Smooth muscle cell (in vitro differentiated cells): Measurements from ENCODE around the gene TH. TPM values are rescaled to one million over a fixed set of nuclear protein-coding genes. Genes with fewer than 3 reads are reported as not detected.

Experiments used
- DNase-seq: peaks from one replicate; lab custom pipeline; 2025; ENCODE audit not compliant: unreplicated experiment; lab: John Stamatoyannopoulos, UW
- H2AFZ ChIP-seq: fragments of 200-600 bp; sonication (generic); 2 replicates; pipeline ENCODE4 v1.6.0; 2016; ENCODE audit warnings: antibody characterized with exemption, low read depth, mild to moderate bottlenecking
- H3F3A ChIP-seq: fragments of 200-600 bp; sonication (generic); 2 replicates; pipeline ENCODE4 v1.6.0; 2017; ENCODE audit warnings: antibody characterized with exemption, low read depth
- H3K27ac ChIP-seq: fragments of 200-600 bp; sonication (generic); 2 replicates; pipeline ENCODE4 v1.5.1; 2016; ENCODE audit warnings: low read depth, mild to moderate bottlenecking
- H3K27me3 ChIP-seq: fragments of 200-600 bp; sonication (generic); 2 replicates; pipeline ENCODE4 v1.6.1; 2016; ENCODE audit warnings: low read depth, mild to moderate bottlenecking
- H3K36me3 ChIP-seq: fragments of 200-600 bp; sonication (generic); 2 replicates; pipeline ENCODE4 v1.5.1; 2016; ENCODE audit warnings: low read depth
- H3K4me1 ChIP-seq: fragments of 200-600 bp; sonication (generic); 2 replicates; pipeline ENCODE4 v1.5.1; 2016; ENCODE audit warnings: low read depth
- H3K4me2 ChIP-seq: fragments of 200-600 bp; sonication (generic); 2 replicates; pipeline ENCODE4 v1.6.0; 2016; ENCODE audit warnings: mild to moderate bottlenecking
- H3K4me3 ChIP-seq: fragments of 200-600 bp; sonication (generic); 2 replicates; pipeline ENCODE4 v1.5.1; 2016; ENCODE audit warnings: mild to moderate bottlenecking
- H3K79me2 ChIP-seq: fragments of 200-600 bp; sonication (generic); 2 replicates; pipeline ENCODE4 v1.6.0; 2016; ENCODE audit warnings: low read depth, mild to moderate bottlenecking
- H3K9ac ChIP-seq: fragments of 200-600 bp; sonication (generic); 2 replicates; pipeline ENCODE4 v1.6.0; 2016; ENCODE audit warnings: low read depth
- H3K9me3 ChIP-seq: fragments of 200-600 bp; sonication (generic); replicated peaks from 2 replicates; pipeline ENCODE4 v1.5.1; 2016; ENCODE audit warnings: low read depth
- H4K20me1 ChIP-seq: fragments of 200-600 bp; sonication (generic); 2 replicates; pipeline ENCODE4 v1.6.0; 2016; ENCODE audit warnings: low read depth
- CTCF ChIP-seq: fragments of 200-600 bp; sonication (generic); IDR thresholded peaks from 2 replicates; pipeline ENCODE4 v1.5.1; 2017; ENCODE audit warnings: borderline replicate concordance, mild to moderate bottlenecking, antibody characterized with exemption; ENCODE audit not compliant: insufficient read depth, poor library complexity, severe bottlenecking
- WGBS: methylation state at CpG from one replicate; pipeline ENCODE4 v1.1.7; 2016; ENCODE audit warnings: low lambda C conversion rate; 5-methylcytosine and 5-hydroxymethylcytosine counted together
- polyA plus RNA-seq: library from polyadenylated mRNA; unstranded; fragments of >200 nt; fragmentation: Nextera tagmentation; extraction: Ambion mirVana; gene quantifications from 2 replicates; pipeline ENCODE4 v1.2.1, GENCODE V29; 2016
- total RNA-seq: library from RNA; depleted of rRNA; stranded (reverse); fragments of >200 nt; gene quantifications from 2 replicates; pipeline ENCODE4 v1.2.3, GENCODE V29; 2014

Gene TH
- total and polyA plus RNA-seq, 2 experiments from 2014 or later: not detected

- no peaks in the 10 kb centered on the region for H3F3A ChIP-seq
- no peak for DNase-seq
- no peak overlapping the region for H3K4me2 ChIP-seq
- H3K36me3 ChIP-seq: no peaks in the 10 kb centered on the region
- H3K9ac ChIP-seq: no peak overlapping the region
- H3K4me3 ChIP-seq: no peak overlapping the region
- H3K27me3 ChIP-seq: no peaks in the 10 kb centered on the region
- no peak overlapping the region for H2AFZ ChIP-seq
- H3K27ac ChIP-seq: no peak overlapping the region
- 96% methylated on average over 9 of the region's 11 CpGs for WGBS
- H3K79me2 ChIP-seq: peaks cover 23% of the 10 kb centered on the region
- TF ChIP-seq CTCF: no peak
- H4K20me1 ChIP-seq: peaks cover 3% of the 10 kb centered on the region
- no peaks in the 10 kb centered on the region for H3K9me3 ChIP-seq
- H3K4me1 ChIP-seq: peaks cover 33% of the 10 kb centered on the region
These were observed 24.2 kb downstream of the TH start for GRCh38 chr11:2147391-2147790.

GRCh38 chr11:2146051-2146450, 25.6 kb downstream of the TH start:
- TF ChIP-seq CTCF: no peak
- no peak overlapping the region for H3K9ac ChIP-seq
- H4K20me1 ChIP-seq: peaks cover 3% of the 10 kb centered on the region
- H2AFZ ChIP-seq: no peak overlapping the region
- no peaks in the 10 kb centered on the region for H3K36me3 ChIP-seq
- H3K4me1 ChIP-seq: peaks cover 35% of the 10 kb centered on the region
- WGBS: 83% methylated on average over 19 of the region's 19 CpGs
- H3K4me3 ChIP-seq: no peak overlapping the region
- peaks cover 35% of the 10 kb centered on the region for H3K79me2 ChIP-seq
- no peak overlapping the region for H3K27ac ChIP-seq
- H3K4me2 ChIP-seq: no peak overlapping the region
- H3K9me3 ChIP-seq: no peaks in the 10 kb centered on the region
- H3F3A ChIP-seq: no peaks in the 10 kb centered on the region
- no peak for DNase-seq
- no peaks in the 10 kb centered on the region for H3K27me3 ChIP-seq

GRCh38 chr11:2144544-2145248, 26.9 kb downstream of the TH start:
- H3K27ac ChIP-seq: no peak overlapping the region
- H4K20me1 ChIP-seq: peaks cover 3% of the 10 kb centered on the region
- DNase-seq: no peak
- no peak for TF ChIP-seq CTCF
- H3K4me2 ChIP-seq: peak overlapping the region; percentile 99
- peaks cover 34% of the 10 kb centered on the region for H3K4me1 ChIP-seq
- H3K36me3 ChIP-seq: no peaks in the 10 kb centered on the region
- H2AFZ ChIP-seq: no peak overlapping the region
- no peaks in the 10 kb centered on the region for H3K9me3 ChIP-seq
- peaks cover 48% of the 10 kb centered on the region for H3K79me2 ChIP-seq
- no peaks in the 10 kb centered on the region for H3K27me3 ChIP-seq
- peak overlapping the region; percentile 87 for H3K4me3 ChIP-seq
- peak overlapping the region; percentile 62 for H3K9ac ChIP-seq
- 50% methylated on average over 18 of the region's 18 CpGs for WGBS
- peaks cover 5% of the 10 kb centered on the region for H3F3A ChIP-seq
